HCT116 (cell line): ENCODE measurements around the gene ARMH3.

ENCODE experiments used
- POLR2AphosphoS5 ChIP-seq: IDR thresholded peaks from 2 replicates; pipeline ENCODE4 v1.6.1; 2011; ENCODE audit warnings: mild to moderate bottlenecking, low read depth, low read length, moderate library complexity
- REST ChIP-seq: IDR thresholded peaks from 2 replicates; pipeline ENCODE4 v1.6.1; 2012; ENCODE audit warnings: low read depth
- SIN3A ChIP-seq: IDR thresholded peaks from 2 replicates; pipeline ENCODE4 v1.6.1; 2012; ENCODE audit warnings: low read depth
- TF ChIP-seq, protein P1 (sequence below), 3 experiments: fragments of 200-600 bp in 1 of 3; sonication (generic) in 1 of 3; IDR thresholded peaks in 2 of 3; conservative IDR thresholded peaks in 1 of 3; 2 replicates each; pipeline ENCODE4 v1.5.1; 2012 to 2017; ENCODE audit warnings: low read depth in 2 of 3, low read length in 2 of 3, antibody characterized with exemption in 1 of 3, borderline replicate concordance in 1 of 3, control low read depth in 1 of 3, mild to moderate bottlenecking in 1 of 3, mixed read lengths in 1 of 3, mixed run types in 1 of 3, moderate library complexity in 1 of 3; ENCODE audit not compliant: insufficient read depth in 1 of 3

GRCh38 chr10:101807158-101807557 lies 248.8 kb downstream of the ARMH3 start:
- no peak for TF ChIP-seq POLR2AphosphoS5
- TF ChIP-seq, protein P1, sequence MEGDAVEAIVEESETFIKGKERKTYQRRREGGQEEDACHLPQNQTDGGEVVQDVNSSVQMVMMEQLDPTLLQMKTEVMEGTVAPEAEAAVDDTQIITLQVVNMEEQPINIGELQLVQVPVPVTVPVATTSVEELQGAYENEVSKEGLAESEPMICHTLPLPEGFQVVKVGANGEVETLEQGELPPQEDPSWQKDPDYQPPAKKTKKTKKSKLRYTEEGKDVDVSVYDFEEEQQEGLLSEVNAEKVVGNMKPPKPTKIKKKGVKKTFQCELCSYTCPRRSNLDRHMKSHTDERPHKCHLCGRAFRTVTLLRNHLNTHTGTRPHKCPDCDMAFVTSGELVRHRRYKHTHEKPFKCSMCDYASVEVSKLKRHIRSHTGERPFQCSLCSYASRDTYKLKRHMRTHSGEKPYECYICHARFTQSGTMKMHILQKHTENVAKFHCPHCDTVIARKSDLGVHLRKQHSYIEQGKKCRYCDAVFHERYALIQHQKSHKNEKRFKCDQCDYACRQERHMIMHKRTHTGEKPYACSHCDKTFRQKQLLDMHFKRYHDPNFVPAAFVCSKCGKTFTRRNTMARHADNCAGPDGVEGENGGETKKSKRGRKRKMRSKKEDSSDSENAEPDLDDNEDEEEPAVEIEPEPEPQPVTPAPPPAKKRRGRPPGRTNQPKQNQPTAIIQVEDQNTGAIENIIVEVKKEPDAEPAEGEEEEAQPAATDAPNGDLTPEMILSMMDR (IDR thresholded peaks at IDR 0.05 in 2 of 3, conservative IDR thresholded peaks at IDR 0.05 in 1 of 3; ENCODE audit: borderline replicate concordance in 1 of 3, insufficient read depth in 1 of 3, low read depth in 2 of 3, low read length in 2 of 3): no peak
- no peak for TF ChIP-seq SIN3A
- no peak for TF ChIP-seq REST
